ENCODE results near the gene NYAP1. TPM values are rescaled to one million over a fixed set of nuclear protein-coding genes. Genes with fewer than 3 reads are reported as not detected.
"Not testable (repeated sequence)": the region's sequence is repeated elsewhere in the genome, so short reads cannot be mapped to it uniquely, and the experiment has no call there.

The NYAP1 gene
- total RNA-seq, 2 experiments from 2014 or later = 0.10 to 0.98 TPM

- CTCF ChIA-PET (ENCODE audit: unreplicated experiment) = no interaction called here
- Histone ChIP-seq H4K20me1 (ENCODE audit: insufficient read depth, low read length) (no peaks in the 10 kb centered on the region), H3K9me2 (ENCODE audit: insufficient read depth, low read length) (no peaks in the 10 kb centered on the region), H3K9me3 (ENCODE audit: low read length) (no peaks in the 10 kb centered on the region), H3K4me2 (ENCODE audit: low read length) (no peak overlapping the region), H2AFZ (ENCODE audit: low read length) (no peak overlapping the region), H3K27ac (ENCODE audit: low read depth, low read length, poor library complexity, severe bottlenecking) (no peak overlapping the region), H3K36me3 (ENCODE audit: insufficient read depth, low read length) (peaks cover 40% of the 10 kb centered on the region), H3K4me1 (ENCODE audit: insufficient read depth, low read length, poor library complexity, severe bottlenecking) (peaks cover 27% of the 10 kb centered on the region), H3K4me3 (ENCODE audit: low read depth, low read length, poor library complexity, severe bottlenecking) (no peak overlapping the region), H3K79me2 (ENCODE audit: insufficient read depth, low read depth, low read length) (peaks cover 16% of the 10 kb centered on the region; the same call in 1 of the 2 replicates)
- TF ChIP-seq EZH2phosphoT487 (IDR thresholded peaks at IDR 0.05; ENCODE audit: borderline replicate concordance, low read depth, low read length) (no peak), CTCF (conservative IDR thresholded peaks at IDR 0.05; ENCODE audit: low read length) (no peak)
- intact Hi-C loops (cut with micrococcal nuclease; ENCODE audit: unreplicated experiment) = no loop called here
- DNase-seq (ENCODE audit: low spot score) = no peak
- POLR2A ChIA-PET = interaction anchor here (0.6 to 1.3 kb wide), 2 partner anchors 9 to 62 kb away, joined by 6 to 7 read pairs; partner anchors contain the start of gene ZCWPW1
- BruUV-seq (replicated peaks) = TSS peak; percentile 37
These were observed 45.6 kb upstream of the NYAP1 start for GRCh38 chr7:100438172-100438571.

GRCh38 chr7:100438731-100439130, 45.0 kb upstream of the NYAP1 start:
- H3K4me2 ChIP-seq (ENCODE audit: low read length); POLR2A ChIA-PET; DNase-seq (ENCODE audit: low spot score); intact Hi-C loops (cut with micrococcal nuclease; ENCODE audit: unreplicated experiment); H3K9me2 ChIP-seq (ENCODE audit: insufficient read depth, low read length); H3K27ac ChIP-seq (ENCODE audit: low read depth, low read length, poor library complexity, severe bottlenecking); H3K9me3 ChIP-seq (ENCODE audit: low read length); H2AFZ ChIP-seq (ENCODE audit: low read length); H3K4me3 ChIP-seq (ENCODE audit: low read depth, low read length, poor library complexity, severe bottlenecking); H4K20me1 ChIP-seq (ENCODE audit: insufficient read depth, low read length); BruUV-seq (replicated peaks); CTCF ChIA-PET (ENCODE audit: unreplicated experiment): not testable (repeated sequence)
- peaks cover 21% of the 10 kb centered on the region for H3K4me1 ChIP-seq (ENCODE audit: insufficient read depth, low read length, poor library complexity, severe bottlenecking)
- peaks cover 12% of the 10 kb centered on the region; the same call in 1 of the 2 replicates for H3K79me2 ChIP-seq (ENCODE audit: insufficient read depth, low read depth, low read length)
- peaks cover 34% of the 10 kb centered on the region for H3K36me3 ChIP-seq (ENCODE audit: insufficient read depth, low read length)

- H3K9me2 ChIP-seq (ENCODE audit: insufficient read depth, low read length); H3K4me2 ChIP-seq (ENCODE audit: low read length); POLR2A ChIA-PET; CTCF ChIA-PET (ENCODE audit: unreplicated experiment); H4K20me1 ChIP-seq (ENCODE audit: insufficient read depth, low read length); H3K4me3 ChIP-seq (ENCODE audit: low read depth, low read length, poor library complexity, severe bottlenecking); H2AFZ ChIP-seq (ENCODE audit: low read length); H3K9me3 ChIP-seq (ENCODE audit: low read length); H3K27ac ChIP-seq (ENCODE audit: low read depth, low read length, poor library complexity, severe bottlenecking); BruUV-seq (replicated peaks); DNase-seq (ENCODE audit: low spot score); intact Hi-C loops (cut with micrococcal nuclease; ENCODE audit: unreplicated experiment): not testable (repeated sequence)
- Histone ChIP-seq H3K79me2 (ENCODE audit: insufficient read depth, low read depth, low read length) (peaks cover 12% of the 10 kb centered on the region; the same call in 1 of the 2 replicates), H3K36me3 (ENCODE audit: insufficient read depth, low read length) (peaks cover 29% of the 10 kb centered on the region), H3K4me1 (ENCODE audit: insufficient read depth, low read length, poor library complexity, severe bottlenecking) (peaks cover 18% of the 10 kb centered on the region)
These were observed 44.5 kb upstream of the NYAP1 start for GRCh38 chr7:100439244-100439643.
